HK-2 (cell line): ENCODE results near the gene CASP9.

ENCODE experiments used
- DNase-seq: peaks from one replicate; pipeline ENCODE4 v3.0.0-alpha.2; 2018; ENCODE audit not compliant: unreplicated experiment

CASP9 gene

DNA sequence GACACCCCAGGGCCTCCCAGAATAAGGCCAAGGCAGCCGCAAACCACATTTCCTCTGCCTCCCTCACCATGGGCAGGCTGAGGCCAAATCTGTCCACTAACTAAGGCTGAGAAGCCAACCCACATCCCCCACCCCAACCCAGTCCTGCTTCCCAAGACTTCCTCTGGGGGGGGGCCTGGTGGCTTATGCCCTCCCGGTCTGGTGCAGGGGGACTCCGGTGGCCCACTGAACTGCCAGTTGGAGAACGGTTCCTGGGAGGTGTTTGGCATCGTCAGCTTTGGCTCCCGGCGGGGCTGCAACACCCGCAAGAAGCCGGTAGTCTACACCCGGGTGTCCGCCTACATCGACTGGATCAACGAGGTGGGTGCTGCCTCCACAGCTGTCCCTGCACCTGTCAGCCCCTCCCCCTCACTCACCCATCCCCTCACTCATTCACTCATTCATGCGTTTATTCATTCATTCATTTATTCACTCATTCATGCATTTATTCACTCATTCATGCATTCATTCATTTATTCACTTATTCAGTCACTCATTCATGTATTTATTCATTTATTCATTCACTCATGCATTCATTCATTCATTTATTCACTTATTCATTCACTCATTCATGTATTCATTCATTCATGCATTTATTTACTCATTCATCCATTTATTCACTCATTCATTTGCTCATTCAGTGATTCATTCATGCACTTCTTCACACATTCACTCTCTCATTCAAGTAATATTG, 78.5 kb downstream of the CASP9 start:
- no peak for DNase-seq

DNA sequence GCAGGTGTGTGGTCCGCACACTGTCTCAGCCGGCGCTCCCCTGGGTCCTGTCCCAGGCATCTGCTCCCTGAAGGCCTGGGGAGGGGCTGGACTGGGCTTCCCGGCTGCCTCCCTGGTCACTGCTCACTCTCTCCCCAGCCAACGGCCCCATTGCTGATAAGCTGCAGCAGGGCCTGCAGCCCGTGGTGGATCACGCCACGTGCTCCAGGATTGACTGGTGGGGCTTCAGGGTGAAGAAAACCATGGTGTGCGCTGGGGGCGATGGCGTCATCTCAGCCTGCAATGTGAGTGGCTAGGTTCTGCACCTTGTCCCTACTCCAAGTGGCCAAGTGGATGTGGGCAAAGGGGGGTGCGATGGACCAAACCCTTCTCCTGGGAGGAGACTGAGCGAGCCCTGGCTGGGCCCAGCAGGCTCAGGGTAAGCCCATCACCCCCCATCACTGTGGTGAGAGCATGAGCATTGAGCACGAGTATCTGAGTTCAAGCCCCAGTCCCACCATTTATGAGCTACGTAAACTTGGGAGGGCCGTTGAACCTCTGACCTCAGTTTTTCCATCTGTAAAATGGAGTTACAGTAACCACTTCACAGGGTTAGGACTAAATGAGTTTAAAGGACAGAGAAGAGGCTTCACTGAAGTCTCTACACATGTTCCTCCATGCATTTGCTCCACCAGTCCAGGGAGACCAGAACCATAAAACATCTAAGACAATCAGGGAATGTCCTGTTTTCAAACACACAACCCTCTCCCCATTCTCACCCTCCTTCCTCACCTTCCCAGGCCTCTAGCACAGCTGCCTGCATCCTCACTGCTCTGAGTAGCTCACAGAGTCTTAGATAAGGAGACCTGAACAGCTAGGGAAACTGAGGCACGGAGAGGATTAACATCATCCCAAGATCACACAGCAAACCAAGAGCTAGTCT, 79.3 kb downstream of the CASP9 start:
- DNase-seq: no peak

DNA sequence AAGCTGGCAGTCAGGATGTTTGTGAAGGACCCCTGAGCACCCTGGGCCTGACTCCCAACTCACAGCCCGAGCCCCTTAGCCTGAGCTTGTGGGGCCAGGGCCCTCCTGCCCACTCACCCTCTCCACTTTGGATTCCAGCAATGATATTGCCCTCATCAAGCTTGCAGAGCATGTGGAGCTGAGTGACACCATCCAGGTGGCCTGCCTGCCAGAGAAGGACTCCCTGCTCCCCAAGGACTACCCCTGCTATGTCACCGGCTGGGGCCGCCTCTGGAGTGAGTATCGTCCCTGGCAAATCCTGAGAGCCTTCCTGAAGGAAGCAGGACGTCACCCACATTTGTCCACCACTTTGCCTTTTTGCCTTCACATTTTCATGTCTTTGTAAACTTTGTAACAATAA, 80.7 kb downstream of the CASP9 start:
- DNase-seq: no peak

DNA sequence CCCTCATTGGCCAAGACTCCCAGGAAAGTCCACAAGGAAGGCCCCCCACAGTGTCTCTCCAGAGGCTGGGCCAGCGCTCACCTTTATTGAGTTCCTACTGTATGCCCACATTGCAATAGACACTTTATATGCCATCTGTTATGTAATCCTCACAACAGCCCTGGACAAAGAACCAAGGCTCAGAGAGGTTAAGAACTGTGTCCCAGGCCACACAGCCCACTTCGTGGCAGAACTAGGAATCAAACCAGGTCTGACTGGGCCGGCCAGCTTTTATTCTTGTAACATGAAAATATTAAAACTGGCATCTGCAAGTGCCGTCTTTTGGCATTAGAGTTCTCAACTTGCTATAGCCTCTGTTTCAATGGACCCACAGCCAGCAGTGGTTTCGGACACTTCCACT, 81.3 kb downstream of the CASP9 start:
- DNase-seq: no peak

DNA sequence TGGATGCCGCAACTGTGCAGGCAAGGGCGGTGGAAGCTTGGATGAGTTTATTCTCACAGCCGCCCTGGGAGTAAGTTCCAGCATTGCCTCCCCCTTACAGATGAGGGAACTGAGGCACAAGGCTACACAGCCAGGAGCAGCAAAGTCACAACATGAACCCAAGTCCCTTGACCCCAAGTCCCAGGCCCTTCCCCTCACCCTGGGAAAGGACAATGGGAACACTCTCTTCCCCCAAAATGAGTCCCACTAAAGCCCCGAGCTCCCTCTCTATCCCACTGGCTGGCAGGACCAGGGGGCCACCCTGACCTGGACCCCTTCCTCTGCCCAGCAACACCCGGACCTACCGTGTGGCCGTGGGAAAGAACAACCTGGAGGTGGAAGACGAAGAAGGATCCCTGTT, 81.9 kb downstream of the CASP9 start:
- DNase-seq: no peak
